Uterus (tissue), 4 donors: ENCODE measurements around the gene GMEB2. TPM values are rescaled to one million over a fixed set of nuclear protein-coding genes. Genes with fewer than 3 reads are reported as not detected.

ENCODE experiments used
- DNase-seq, 2 donors: peaks; one replicate each; pipeline ENCODE4 v3.0.0-alpha.2; 2019 to 2020
- H3K27ac ChIP-seq, 2 donors: fragments of 200-600 bp; sonication (generic); 1 replicate in 1 of 2; 2 replicates in 1 of 2; pipeline ENCODE4 v1.5.1; 2016 to 2018
- H3K27me3 ChIP-seq, 2 donors: fragments of 200-600 bp; sonication (generic); one replicate each; pipeline ENCODE4 v1.5.1; 2018 to 2019; ENCODE audit warnings: control low read depth in 1 of 2
- H3K36me3 ChIP-seq, 2 donors: fragments of 200-600 bp; sonication (generic); one replicate each; pipeline ENCODE4 v1.5.1; 2019; ENCODE audit warnings: control low read depth in 1 of 2
- H3K4me1 ChIP-seq, 2 donors: fragments of 200-600 bp; sonication (generic); one replicate each; pipeline ENCODE4 v1.5.1; 2018 to 2019; ENCODE audit warnings: control low read depth in 1 of 2
- H3K4me3 ChIP-seq, 2 donors: fragments of 200-600 bp; sonication (generic); 1 replicate in 1 of 2; 2 replicates in 1 of 2; pipeline ENCODE4 v1.5.1; 2018 to 2019; ENCODE audit warnings: mild to moderate bottlenecking in 1 of 2
- H3K9me3 ChIP-seq, 2 donors: fragments of 200-600 bp; sonication (generic); one replicate each; pipeline ENCODE4 v1.5.1; 2019; ENCODE audit warnings: control low read depth in 1 of 2
- POLR2A ChIP-seq, 2 donors: fragments of 450-650 bp; IDR thresholded peaks; one replicate each; pipeline ENCODE4 v1.6.1; 2016; ENCODE audit warnings: antibody characterized with exemption in 2 of 2, mild to moderate bottlenecking in 1 of 2, moderate library complexity in 1 of 2
- intact Hi-C: fragments of 100-400 bp; cut with DNase I; formaldehyde crosslinking; loops from one replicate; pipeline ENCODE4 v1.15.1; 2023; ENCODE audit warnings: low total_unique reads
- total RNA-seq, 4 donors: library from RNA; depleted of rRNA in 3 of 4; stranded (reverse); fragments of >200 nt in 3 of 4; gene quantifications; one replicate each; pipeline versions ENCODE4 v1.1.0 to v1.2.4, GENCODE V29; 2014 to 2023
- TF ChIP-seq, protein P1 (sequence below), 4 experiments: fragments of 200-600 bp in 2 of 4; fragments of 450-650 bp in 2 of 4; sonication (generic) in 2 of 4; IDR thresholded peaks; one replicate each; pipeline ENCODE4 v1.5.1; 2016 to 2019; ENCODE audit warnings: antibody characterized with exemption in 4 of 4, mild to moderate bottlenecking in 2 of 4, moderate library complexity in 1 of 4
- donor health status: DM: yes; HTN: yes; CAD: no.

GMEB2 gene
- total RNA-seq, 4 donors from 2014 or later: 2.1 to 24.8 (median 11.5) TPM

DNA sequence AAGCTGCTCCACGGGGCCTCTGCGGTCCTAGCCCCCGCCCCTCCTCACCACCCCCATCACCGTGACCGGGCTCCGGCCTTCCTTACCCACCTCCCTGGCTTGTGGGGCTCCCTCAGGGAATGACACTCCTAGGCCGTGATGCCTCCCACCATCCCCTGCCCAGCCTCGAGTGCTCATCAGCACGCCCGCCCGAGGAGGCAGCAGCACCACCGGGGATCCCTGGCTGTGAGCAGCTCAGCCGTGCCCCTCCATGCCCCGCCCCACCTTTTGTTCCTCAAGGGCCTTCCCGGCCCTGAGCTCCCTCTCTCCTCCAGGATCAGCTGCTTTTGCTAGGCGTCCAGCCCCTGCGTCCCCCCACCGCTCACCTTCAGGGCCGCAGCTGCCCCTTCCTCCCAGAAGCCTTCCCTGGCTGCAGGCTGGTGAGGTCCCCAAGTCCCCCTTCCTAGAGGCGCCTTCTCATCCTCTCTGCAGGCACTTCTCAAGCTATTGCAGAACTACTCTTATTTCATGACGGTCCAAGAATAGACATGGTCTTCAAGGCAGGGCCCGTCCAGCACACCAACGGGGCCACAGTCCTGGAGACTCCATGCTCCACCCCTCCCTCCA, 69.9 kb downstream of the GMEB2 start:
- Histone ChIP-seq H3K4me1 (peaks cover 0 to 8% of the 10 kb centered on the region in 2 donors), H3K27me3 (no peaks in the 10 kb centered on the region), H3K27ac (no peak overlapping the region), H3K36me3 (no peaks in the 10 kb centered on the region), H3K9me3 (no peaks in the 10 kb centered on the region), H3K4me3 (no peak overlapping the region)
- no peak for TF ChIP-seq POLR2A (IDR thresholded peaks at IDR 0.05)
- TF ChIP-seq, protein P1, sequence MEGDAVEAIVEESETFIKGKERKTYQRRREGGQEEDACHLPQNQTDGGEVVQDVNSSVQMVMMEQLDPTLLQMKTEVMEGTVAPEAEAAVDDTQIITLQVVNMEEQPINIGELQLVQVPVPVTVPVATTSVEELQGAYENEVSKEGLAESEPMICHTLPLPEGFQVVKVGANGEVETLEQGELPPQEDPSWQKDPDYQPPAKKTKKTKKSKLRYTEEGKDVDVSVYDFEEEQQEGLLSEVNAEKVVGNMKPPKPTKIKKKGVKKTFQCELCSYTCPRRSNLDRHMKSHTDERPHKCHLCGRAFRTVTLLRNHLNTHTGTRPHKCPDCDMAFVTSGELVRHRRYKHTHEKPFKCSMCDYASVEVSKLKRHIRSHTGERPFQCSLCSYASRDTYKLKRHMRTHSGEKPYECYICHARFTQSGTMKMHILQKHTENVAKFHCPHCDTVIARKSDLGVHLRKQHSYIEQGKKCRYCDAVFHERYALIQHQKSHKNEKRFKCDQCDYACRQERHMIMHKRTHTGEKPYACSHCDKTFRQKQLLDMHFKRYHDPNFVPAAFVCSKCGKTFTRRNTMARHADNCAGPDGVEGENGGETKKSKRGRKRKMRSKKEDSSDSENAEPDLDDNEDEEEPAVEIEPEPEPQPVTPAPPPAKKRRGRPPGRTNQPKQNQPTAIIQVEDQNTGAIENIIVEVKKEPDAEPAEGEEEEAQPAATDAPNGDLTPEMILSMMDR (IDR thresholded peaks at IDR 0.05): no peak
- no peak for DNase-seq
- intact Hi-C loops: no loop called here

- H3K27ac ChIP-seq: no peak overlapping the region
- H3K4me1 ChIP-seq: peaks cover 0 to 8% of the 10 kb centered on the region in 2 donors
- no peaks in the 10 kb centered on the region for H3K36me3 ChIP-seq
- intact Hi-C loops: no loop called here
- DNase-seq: no peak
- H3K27me3 ChIP-seq: no peaks in the 10 kb centered on the region
- no peaks in the 10 kb centered on the region for H3K9me3 ChIP-seq
- TF ChIP-seq, protein P1 (IDR thresholded peaks at IDR 0.05): no peak
- no peak for TF ChIP-seq POLR2A (IDR thresholded peaks at IDR 0.05)
- H3K4me3 ChIP-seq: no peak overlapping the region
These were observed 71.1 kb downstream of the GMEB2 start for GRCh38 chr20:63555661-63556381.

DNA sequence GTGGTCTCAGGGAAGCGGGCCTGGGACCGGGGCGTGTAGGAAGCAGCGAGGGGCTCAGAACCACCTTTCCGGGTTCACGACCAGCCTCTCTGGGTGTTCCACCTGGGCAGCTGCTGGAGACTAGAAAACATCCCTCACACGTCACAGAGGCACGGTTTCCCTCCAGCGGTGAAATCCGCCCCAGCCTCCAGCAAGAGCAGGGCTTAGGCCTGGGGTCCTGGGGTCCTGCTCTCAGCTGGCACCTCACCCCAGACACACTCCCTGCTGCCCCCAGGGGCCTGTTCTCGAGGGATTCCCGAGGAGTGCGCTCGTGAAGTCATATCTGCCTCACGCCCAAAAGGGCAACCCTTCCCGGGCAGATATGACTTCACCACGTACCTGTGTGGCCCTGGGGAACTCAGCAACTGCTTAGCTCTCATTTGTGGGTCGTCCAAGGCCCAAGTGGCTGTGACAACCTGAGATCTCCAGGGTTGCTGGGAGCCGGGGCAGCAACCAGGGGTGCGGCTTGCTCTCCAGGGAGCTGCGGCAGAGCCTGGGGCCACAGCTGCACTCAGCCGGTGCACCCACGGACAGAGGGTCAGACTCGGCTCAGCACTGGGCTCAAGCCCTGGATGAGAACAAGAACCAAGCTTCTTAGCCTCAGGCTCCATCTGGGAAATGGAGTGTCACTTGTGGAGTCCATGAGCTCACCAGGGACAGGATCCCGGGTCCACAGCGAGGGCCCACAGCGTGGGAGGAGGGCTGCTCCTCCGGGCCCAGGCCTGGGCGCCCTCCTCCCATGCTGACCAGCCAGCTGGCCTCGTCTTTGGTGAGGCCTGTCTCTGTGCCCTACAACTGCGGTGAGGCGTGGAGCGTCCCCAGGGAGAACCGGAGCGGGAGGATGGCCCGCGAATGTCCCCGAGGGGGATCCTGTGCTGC, 72.3 kb downstream of the GMEB2 start:
- Histone ChIP-seq H3K36me3 (no peaks in the 10 kb centered on the region), H3K27ac (no peak overlapping the region), H3K4me3 (peak overlapping the region; percentile 28 to 36), H3K9me3 (no peaks in the 10 kb centered on the region), H3K27me3 (no peaks in the 10 kb centered on the region), H3K4me1 (peaks cover 0 to 8% of the 10 kb centered on the region in 2 donors)
- TF ChIP-seq, protein P1 (IDR thresholded peaks at IDR 0.05): no peak
- TF ChIP-seq POLR2A (IDR thresholded peaks at IDR 0.05): no peak
- intact Hi-C loops: no loop called here
- no peak for DNase-seq

DNA sequence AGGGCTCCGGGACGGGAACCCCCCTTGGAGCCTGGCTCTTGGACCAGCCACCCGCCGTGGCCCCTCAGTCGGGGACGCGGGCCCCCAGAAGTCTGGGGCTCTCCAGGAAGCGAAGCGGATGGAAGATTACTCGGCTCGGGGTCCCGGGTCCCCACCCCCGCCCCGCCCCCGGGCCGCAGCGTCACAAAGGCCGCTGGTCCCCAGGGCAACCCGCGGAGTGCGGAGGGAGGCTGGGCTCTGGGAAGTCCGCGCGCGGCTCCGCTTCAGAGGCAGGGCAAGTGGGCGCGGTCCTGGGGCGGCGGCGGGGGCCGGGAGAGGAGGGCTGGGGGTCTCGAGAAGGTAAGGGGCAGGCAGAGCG, 73.0 kb downstream of the GMEB2 start, which contains the start of gene FNDC11:
TSS of gene FNDC11 (plus strand) at position 227 of the 358 bp plus-strand sequence. CDS start 1,505 bp downstream, outside the sequence.
- peak in 1 of 2 donors; percentile 11 for TF ChIP-seq POLR2A (IDR thresholded peaks at IDR 0.05)
- TF ChIP-seq, protein P1 (IDR thresholded peaks at IDR 0.05): no peak
- Histone ChIP-seq H3K36me3 (no peaks in the 10 kb centered on the region), H3K4me3 (peak within 1 kb of the TSS; percentile 28 to 36), H3K4me1 (peaks cover 0 to 8% of the 10 kb centered on the region in 2 donors), H3K27me3 (no peaks in the 10 kb centered on the region), H3K9me3 (no peaks in the 10 kb centered on the region), H3K27ac (no peak within 1 kb of the TSS)
- peak in 1 of 2 donors; percentile 42 for DNase-seq
- intact Hi-C loops: no loop called here
